Measurements from ENCODE around the gene LAGE3. TPM values are rescaled to one million over a fixed set of nuclear protein-coding genes. Genes with fewer than 3 reads are reported as not detected.

The LAGE3 gene
- total and polyA plus RNA-seq, 8 donors, result 9.5 to 19.6 (median 12.7) TPM

GRCh38 chrX:154443479-154443910 lies 35.6 kb downstream of the LAGE3 start:
- WGBS, 2 donors, result 12 to 43% methylated on average over 10 of the region's 10 CpGs
- intact Hi-C loops (cut with DNase I), result no loop called here
- no peak for DNase-seq
- H3K4me3 ChIP-seq, result peak overlapping the region in 2 of 4 donors; percentile 58 to 59
- H3K36me3 ChIP-seq, result peaks cover 0 to under 1% (median 0%) of the 10 kb centered on the region in 3 donors
- TF ChIP-seq CTCF (IDR thresholded peaks at IDR 0.05), result no peak
- FAIRE-seq, result no peak
- peak in 3 of 4 donors; percentile 5 to 32 (median 7) for ATAC-seq
- H3K9me3 ChIP-seq, result no peaks in the 10 kb centered on the region
- peak overlapping the region in 3 of 4 donors; percentile 10 to 66 (median 63) for H3K27ac ChIP-seq
- H3K4me1 ChIP-seq, result no peaks in the 10 kb centered on the region
- no peaks in the 10 kb centered on the region for H3K27me3 ChIP-seq

- H3K4me1 ChIP-seq, result no peaks in the 10 kb centered on the region
Observed at GRCh38 chrX:154441984-154442707, 36.9 kb downstream of the LAGE3 start.

GRCh38 chrX:154441564-154441963 lies 37.5 kb downstream of the LAGE3 start:
- Histone ChIP-seq H3K36me3 (no peaks in the 10 kb centered on the region), H3K4me3 (no peak overlapping the region), H3K27me3 (no peaks in the 10 kb centered on the region), H3K27ac (no peak overlapping the region), H3K4me1 (no peaks in the 10 kb centered on the region), H3K9me3 (no peaks in the 10 kb centered on the region)
- ATAC-seq (no peak), DNase-seq (peak in 1 of 6 donors; percentile 40), FAIRE-seq (no peak)
- TF ChIP-seq CTCF (IDR thresholded peaks at IDR 0.05), result no peak
- 89 to 91% methylated on average over 11 of the region's 11 CpGs for WGBS, 2 donors
- intact Hi-C loops (cut with DNase I), result no loop called here

More at GRCh38 chrX:154441984-154442707, 36.9 kb downstream of the LAGE3 start:
- intact Hi-C loops (cut with DNase I), result no loop called here
- H3K9me3 ChIP-seq, result no peaks in the 10 kb centered on the region
- no peaks in the 10 kb centered on the region for H3K36me3 ChIP-seq
- 77 to 81% methylated on average over 21 of the region's 21 CpGs for WGBS, 2 donors
- H3K27ac ChIP-seq, result no peak overlapping the region
- H3K27me3 ChIP-seq, result no peaks in the 10 kb centered on the region
- ATAC-seq, result no peak
- DNase-seq, result peak in 3 of 6 donors; percentile 55 to 69 (median 66)
- H3K4me3 ChIP-seq, result no peak overlapping the region
- no peak for FAIRE-seq
- no peak for TF ChIP-seq CTCF (IDR thresholded peaks at IDR 0.05)

- ATAC-seq (no peak), DNase-seq (peak in 1 of 6 donors; percentile 44), FAIRE-seq (no peak)
- Histone ChIP-seq H3K4me3 (no peak overlapping the region), H3K27me3 (no peaks in the 10 kb centered on the region), H3K9me3 (no peaks in the 10 kb centered on the region), H3K4me1 (no peaks in the 10 kb centered on the region), H3K27ac (no peak overlapping the region), H3K36me3 (no peaks in the 10 kb centered on the region)
- TF ChIP-seq CTCF (IDR thresholded peaks at IDR 0.05), result no peak
- WGBS, 2 donors, result 84 to 89% methylated on average over 17 of the region's 17 CpGs
- intact Hi-C loops (cut with DNase I), result no loop called here
Observed at GRCh38 chrX:154440623-154441357, 38.3 kb downstream of the LAGE3 start.

Measured in pancreas (tissue), 10 donors.